Femur (tissue), 1 donor: ENCODE measurements around the gene PSPN.
A peak's percentile ranks its signal among the peaks of the same experiment; 100 is the strongest.

ENCODE experiments used
- DNase-seq: peaks from one replicate; pipeline ENCODE4 v3.0.0-alpha.2; 2017

PSPN gene

GRCh38 chr19:6375411-6376010 is at the start of gene PSPN:
TSS of gene PSPN (minus strand) at chr19:6375933. CDS start at chr19:6375849, 84 bp downstream.
- no peak for DNase-seq

GRCh38 chr19:6424939-6425731 is 49.4 kb upstream of the PSPN start:
- DNase-seq: peak; percentile 100

- peak; percentile 45 for DNase-seq
Measured at GRCh38 chr19:6424195-6424938, 48.6 kb upstream of the PSPN start, which contains the start of gene KHSRP. TSS of gene KHSRP (minus strand) at chr19:6424811. CDS start at chr19:6424701, 110 bp downstream.

GRCh38 chr19:6423499-6424194 is 47.9 kb upstream of the PSPN start:
- DNase-seq: peak; percentile 65

- DNase-seq: no peak
Measured at GRCh38 chr19:6421075-6422014, 45.6 kb upstream of the PSPN start.

- DNase-seq: no peak
Measured at GRCh38 chr19:6418562-6418932, 42.8 kb upstream of the PSPN start.

GRCh38 chr19:6417713-6418561 is 42.2 kb upstream of the PSPN start:
- DNase-seq: no peak

- no peak for DNase-seq
Measured at GRCh38 chr19:6416658-6417405, 41.1 kb upstream of the PSPN start.

GRCh38 chr19:6415591-6416190 is 40.0 kb upstream of the PSPN start:
- no peak for DNase-seq

- no peak for DNase-seq
Measured at GRCh38 chr19:6414793-6415590, 39.3 kb upstream of the PSPN start.

GRCh38 chr19:6413721-6414643 is 38.2 kb upstream of the PSPN start:
- no peak for DNase-seq

- DNase-seq: no peak
Measured at GRCh38 chr19:6413291-6413690, 37.6 kb upstream of the PSPN start.

GRCh38 chr19:6412447-6413091 is 36.8 kb upstream of the PSPN start:
- DNase-seq: peak; percentile 45

- no peak for DNase-seq
Measured at GRCh38 chr19:6412061-6412446, 36.3 kb upstream of the PSPN start.

- no peak for DNase-seq
Measured at GRCh38 chr19:6409346-6409745, 33.6 kb upstream of the PSPN start.

GRCh38 chr19:6406401-6406800 is 30.7 kb upstream of the PSPN start:
- DNase-seq: no peak
